Measurements from ENCODE around the gene FLNA.

GRCh38 chrX:154376774-154377173 is 2.3 kb upstream of the FLNA start:
- TF ChIP-seq POLR2A (IDR thresholded peaks at IDR 0.05; ENCODE audit: extremely low read depth, insufficient read length) = no peak
- TF ChIP-seq, protein P1, sequence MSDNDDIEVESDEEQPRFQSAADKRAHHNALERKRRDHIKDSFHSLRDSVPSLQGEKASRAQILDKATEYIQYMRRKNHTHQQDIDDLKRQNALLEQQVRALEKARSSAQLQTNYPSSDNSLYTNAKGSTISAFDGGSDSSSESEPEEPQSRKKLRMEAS (IDR thresholded peaks at IDR 0.05; ENCODE audit: low read depth, low read length) = no peak
